Measurements from ENCODE around the gene RAB27A.

DNA sequence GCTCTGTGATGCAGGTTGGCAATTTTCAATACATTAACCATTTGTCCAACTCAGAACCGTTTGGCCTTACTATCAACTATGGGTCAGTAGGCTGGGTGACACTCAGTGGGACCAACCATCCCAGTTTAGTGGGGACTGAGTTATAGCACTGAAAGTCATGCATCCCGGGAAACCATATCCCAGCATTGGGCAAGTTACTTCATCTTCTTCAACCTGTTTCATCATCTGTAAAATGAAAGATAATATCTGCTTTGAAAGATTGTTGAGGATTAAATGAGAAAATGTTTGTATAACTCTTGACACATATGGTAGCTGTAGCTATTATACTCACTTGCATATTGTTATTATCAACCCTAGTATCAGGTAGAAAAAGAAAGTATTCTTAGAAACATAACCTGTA, 11.9 kb downstream of the RAB27A start:
- TF ChIP-seq, protein P1, sequence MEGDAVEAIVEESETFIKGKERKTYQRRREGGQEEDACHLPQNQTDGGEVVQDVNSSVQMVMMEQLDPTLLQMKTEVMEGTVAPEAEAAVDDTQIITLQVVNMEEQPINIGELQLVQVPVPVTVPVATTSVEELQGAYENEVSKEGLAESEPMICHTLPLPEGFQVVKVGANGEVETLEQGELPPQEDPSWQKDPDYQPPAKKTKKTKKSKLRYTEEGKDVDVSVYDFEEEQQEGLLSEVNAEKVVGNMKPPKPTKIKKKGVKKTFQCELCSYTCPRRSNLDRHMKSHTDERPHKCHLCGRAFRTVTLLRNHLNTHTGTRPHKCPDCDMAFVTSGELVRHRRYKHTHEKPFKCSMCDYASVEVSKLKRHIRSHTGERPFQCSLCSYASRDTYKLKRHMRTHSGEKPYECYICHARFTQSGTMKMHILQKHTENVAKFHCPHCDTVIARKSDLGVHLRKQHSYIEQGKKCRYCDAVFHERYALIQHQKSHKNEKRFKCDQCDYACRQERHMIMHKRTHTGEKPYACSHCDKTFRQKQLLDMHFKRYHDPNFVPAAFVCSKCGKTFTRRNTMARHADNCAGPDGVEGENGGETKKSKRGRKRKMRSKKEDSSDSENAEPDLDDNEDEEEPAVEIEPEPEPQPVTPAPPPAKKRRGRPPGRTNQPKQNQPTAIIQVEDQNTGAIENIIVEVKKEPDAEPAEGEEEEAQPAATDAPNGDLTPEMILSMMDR (IDR thresholded peaks at IDR 0.05) = no peak
- TF ChIP-seq, protein P2, sequence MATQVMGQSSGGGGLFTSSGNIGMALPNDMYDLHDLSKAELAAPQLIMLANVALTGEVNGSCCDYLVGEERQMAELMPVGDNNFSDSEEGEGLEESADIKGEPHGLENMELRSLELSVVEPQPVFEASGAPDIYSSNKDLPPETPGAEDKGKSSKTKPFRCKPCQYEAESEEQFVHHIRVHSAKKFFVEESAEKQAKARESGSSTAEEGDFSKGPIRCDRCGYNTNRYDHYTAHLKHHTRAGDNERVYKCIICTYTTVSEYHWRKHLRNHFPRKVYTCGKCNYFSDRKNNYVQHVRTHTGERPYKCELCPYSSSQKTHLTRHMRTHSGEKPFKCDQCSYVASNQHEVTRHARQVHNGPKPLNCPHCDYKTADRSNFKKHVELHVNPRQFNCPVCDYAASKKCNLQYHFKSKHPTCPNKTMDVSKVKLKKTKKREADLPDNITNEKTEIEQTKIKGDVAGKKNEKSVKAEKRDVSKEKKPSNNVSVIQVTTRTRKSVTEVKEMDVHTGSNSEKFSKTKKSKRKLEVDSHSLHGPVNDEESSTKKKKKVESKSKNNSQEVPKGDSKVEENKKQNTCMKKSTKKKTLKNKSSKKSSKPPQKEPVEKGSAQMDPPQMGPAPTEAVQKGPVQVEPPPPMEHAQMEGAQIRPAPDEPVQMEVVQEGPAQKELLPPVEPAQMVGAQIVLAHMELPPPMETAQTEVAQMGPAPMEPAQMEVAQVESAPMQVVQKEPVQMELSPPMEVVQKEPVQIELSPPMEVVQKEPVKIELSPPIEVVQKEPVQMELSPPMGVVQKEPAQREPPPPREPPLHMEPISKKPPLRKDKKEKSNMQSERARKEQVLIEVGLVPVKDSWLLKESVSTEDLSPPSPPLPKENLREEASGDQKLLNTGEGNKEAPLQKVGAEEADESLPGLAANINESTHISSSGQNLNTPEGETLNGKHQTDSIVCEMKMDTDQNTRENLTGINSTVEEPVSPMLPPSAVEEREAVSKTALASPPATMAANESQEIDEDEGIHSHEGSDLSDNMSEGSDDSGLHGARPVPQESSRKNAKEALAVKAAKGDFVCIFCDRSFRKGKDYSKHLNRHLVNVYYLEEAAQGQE (IDR thresholded peaks at IDR 0.05; ENCODE audit: insufficient read depth in 1 of 2, low read depth in 2 of 2, low read length in 1 of 2) = no peak
- no peak for TF ChIP-seq POLR2AphosphoS5 (IDR thresholded peaks at IDR 0.05; ENCODE audit: low read depth, low read length)
- TF ChIP-seq SIN3A (IDR thresholded peaks at IDR 0.05; ENCODE audit: borderline replicate concordance, insufficient read depth, low read depth, low read length) = no peak
